GM23338 (cell line): ENCODE results near the gene GLP1R. TPM values are rescaled to one million over a fixed set of nuclear protein-coding genes. Genes with fewer than 3 reads are reported as not detected.

Experiments used
- ATAC-seq: fragments of 200-7000 bp; cut with Tn5 transposase; 3 replicates; pipeline ENCODE4 v1.9.1; 2020
- DNase-seq: peaks from one replicate; pipeline ENCODE4 v3.0.0-alpha.2; 2015; ENCODE audit warnings: low spot score
- H2AFZ ChIP-seq: fragments of 200-600 bp; sonication (generic); 2 replicates; pipeline ENCODE4 v1.8.0; 2016; ENCODE audit warnings: antibody characterized with exemption, mild to moderate bottlenecking, moderate library complexity
- H3F3A ChIP-seq: fragments of 200-600 bp; sonication (generic); replicated peaks from 2 replicates; pipeline ENCODE4 v1.8.0; 2017; ENCODE audit warnings: antibody characterized with exemption, mixed run types, low read depth
- H3K27ac ChIP-seq: fragments of 200-600 bp; sonication (generic); 2 replicates; pipeline ENCODE4 v1.6.1; 2016; ENCODE audit warnings: low read depth
- H3K27me3 ChIP-seq: fragments of 200-600 bp; sonication (generic); 2 replicates; pipeline ENCODE4 v1.8.0; 2016; ENCODE audit warnings: mild to moderate bottlenecking, mixed run types, moderate library complexity; ENCODE audit not compliant: insufficient read depth
- H3K36me3 ChIP-seq: fragments of 200-600 bp; sonication (generic); 2 replicates; pipeline ENCODE4 v1.8.0; 2016; ENCODE audit warnings: mild to moderate bottlenecking; ENCODE audit not compliant: insufficient read depth
- H3K4me1 ChIP-seq: fragments of 200-600 bp; sonication (generic); 2 replicates; pipeline ENCODE4 v1.8.0; 2016; ENCODE audit warnings: mild to moderate bottlenecking, moderate library complexity; ENCODE audit not compliant: insufficient read depth
- H3K4me2 ChIP-seq: fragments of 200-600 bp; sonication (generic); 2 replicates; pipeline ENCODE4 v1.7.1; 2017; ENCODE audit warnings: mixed run types
- H3K4me3 ChIP-seq: fragments of 200-600 bp; sonication (generic); 2 replicates; pipeline ENCODE4 v1.6.1; 2016; ENCODE audit warnings: mixed run types
- H3K79me2 ChIP-seq: fragments of 200-600 bp; sonication (generic); replicated peaks from 2 replicates; pipeline ENCODE4 v1.8.0; 2017; ENCODE audit warnings: mild to moderate bottlenecking; ENCODE audit not compliant: insufficient read depth
- H3K9me2 ChIP-seq: fragments of 200-600 bp; sonication (generic); 2 replicates; pipeline ENCODE4 v1.8.0; 2017; ENCODE audit not compliant: insufficient read depth
- H4K20me1 ChIP-seq: fragments of 200-600 bp; sonication (generic); replicated peaks from 2 replicates; pipeline ENCODE4 v1.8.0; 2017; ENCODE audit warnings: mild to moderate bottlenecking; ENCODE audit not compliant: insufficient read depth
- H3K27ac Mint-ChIP-seq: 2 replicates; pipeline ENCODE4 v1.8.0; 2020; ENCODE audit warnings: inconsistent platforms, mild to moderate bottlenecking, moderate library complexity, mixed read lengths
- H3K27me3 Mint-ChIP-seq: 3 replicates; pipeline ENCODE4 v1.8.0; 2022; ENCODE audit warnings: low read depth, mild to moderate bottlenecking, moderate library complexity, mixed read lengths, inconsistent platforms; ENCODE audit not compliant: insufficient read depth, poor library complexity
- H3K36me3 Mint-ChIP-seq: 3 replicates; pipeline ENCODE4 v1.8.0; 2021; ENCODE audit warnings: low read depth, mild to moderate bottlenecking, inconsistent platforms, moderate library complexity, mixed read lengths
- H3K4me1 Mint-ChIP-seq: 3 replicates; pipeline ENCODE4 v1.8.0; 2020; ENCODE audit warnings: mild to moderate bottlenecking, inconsistent platforms, mixed read lengths
- H3K4me3 Mint-ChIP-seq: 3 replicates; pipeline ENCODE4 v1.8.0; 2021; ENCODE audit warnings: moderate library complexity, mild to moderate bottlenecking, inconsistent platforms, mixed read lengths
- H3K9me3 Mint-ChIP-seq: 3 replicates; pipeline ENCODE4 v1.8.0; 2020; ENCODE audit warnings: moderate library complexity, mild to moderate bottlenecking, inconsistent platforms, mixed read lengths
- CREB1 ChIP-seq: fragments of 250-450 bp; sonication (Bioruptor Pico); IDR thresholded peaks from 2 replicates; pipeline ENCODE4 v1.5.0; 2020; ENCODE audit warnings: low read depth, mild to moderate bottlenecking, moderate library complexity
- CTCF ChIP-seq, 2 experiments: fragments of 200-600 bp in 1 of 2; sonication (generic) in 1 of 2; conservative IDR thresholded peaks; 2 replicates each; pipeline versions ENCODE4 v1.5.1 to v1.6.1; 2016 to 2017; ENCODE audit warnings: antibody characterized with exemption in 2 of 2, low read depth in 2 of 2, mild to moderate bottlenecking in 2 of 2, moderate library complexity in 1 of 2
- EZH2 ChIP-seq: fragments of 200-600 bp; sonication (generic); IDR thresholded peaks from one replicate; pipeline ENCODE4 v1.8.0; 2017; ENCODE audit warnings: antibody characterized with exemption, mild to moderate bottlenecking, low read depth; ENCODE audit not compliant: unreplicated experiment
- EZH2phosphoT487 ChIP-seq: fragments of 200-600 bp; sonication (generic); IDR thresholded peaks from one replicate; pipeline ENCODE4 v1.8.1; 2018; ENCODE audit warnings: antibody characterized with exemption; ENCODE audit not compliant: unreplicated experiment
- JUNB ChIP-seq: IDR thresholded peaks from one replicate; pipeline ENCODE4 v1.6.1; 2016; ENCODE audit warnings: antibody characterized with exemption; ENCODE audit not compliant: unreplicated experiment
- NANOG ChIP-seq: IDR thresholded peaks from 2 replicates; pipeline ENCODE4 v1.6.1; 2016; ENCODE audit warnings: antibody characterized with exemption, borderline replicate concordance
- POLR2AphosphoS5 ChIP-seq: IDR thresholded peaks from 2 replicates; pipeline ENCODE4 v1.6.1; 2016; ENCODE audit warnings: antibody characterized with exemption, low read depth
- STAT1 ChIP-seq: IDR thresholded peaks from one replicate; pipeline ENCODE4 v1.6.1; 2016; ENCODE audit warnings: antibody characterized with exemption; ENCODE audit not compliant: unreplicated experiment
- ZNF114 ChIP-seq: fragments of 250-450 bp; sonication (Bioruptor Pico); IDR thresholded peaks from 2 replicates; pipeline ENCODE4 v1.5.0; 2020; ENCODE audit warnings: mild to moderate bottlenecking, moderate library complexity
- ZNF331 ChIP-seq: fragments of 250-450 bp; sonication (Bioruptor Pico); IDR thresholded peaks from 2 replicates; pipeline ENCODE4 v1.5.0; 2020; ENCODE audit warnings: low read depth, mild to moderate bottlenecking, moderate library complexity
- polyA plus RNA-seq: library from polyadenylated mRNA; unstranded; fragments of >200 nt; fragmentation: Nextera tagmentation; extraction: Ambion mirVana; gene quantifications from 2 replicates; pipeline ENCODE4 v1.2.1, GENCODE V29; 2016
- total RNA-seq: library from RNA; depleted of rRNA; stranded (reverse); fragments of >200 nt; shearing (Covaris generic); gene quantifications from 2 replicates; pipeline ENCODE4 v1.2.3, GENCODE V29; 2014
- TF ChIP-seq, protein P1 (sequence below): IDR thresholded peaks from one replicate; pipeline ENCODE4 v1.6.1; 2018; ENCODE audit warnings: antibody characterized with exemption; ENCODE audit not compliant: unreplicated experiment
- TF ChIP-seq, protein P2 (sequence below): IDR thresholded peaks from 2 replicates; pipeline ENCODE4 v1.6.1; 2016; ENCODE audit warnings: antibody characterized with exemption
- TF ChIP-seq, protein P3 (sequence below): fragments of 250-450 bp; sonication (Bioruptor Pico); IDR thresholded peaks from 2 replicates; pipeline ENCODE4 v1.5.0; 2020; ENCODE audit warnings: mild to moderate bottlenecking, moderate library complexity

The GLP1R gene
- total and polyA plus RNA-seq, 2 experiments from 2014 or later = 0.42 to 3.7 TPM

GRCh38 chr6:39076623-39077535 lies 28.3 kb downstream of the GLP1R start:
- Histone ChIP-seq H3K79me2 (no peaks in the 10 kb centered on the region), H3K4me1 (peaks cover 7% of the 10 kb centered on the region), H4K20me1 (no peaks in the 10 kb centered on the region), H3K4me3 (no peak overlapping the region), H3F3A (no peaks in the 10 kb centered on the region), H3K27me3 (no peaks in the 10 kb centered on the region), H3K36me3 (no peaks in the 10 kb centered on the region), H3K4me2 (no peak overlapping the region), H2AFZ (no peak overlapping the region), H3K9me2 (no peaks in the 10 kb centered on the region), H3K27ac (no peak overlapping the region)
- no peak for TF ChIP-seq STAT1
- TF ChIP-seq EZH2phosphoT487 = no peak
- TF ChIP-seq EZH2 = no peak
- TF ChIP-seq, protein P1, sequence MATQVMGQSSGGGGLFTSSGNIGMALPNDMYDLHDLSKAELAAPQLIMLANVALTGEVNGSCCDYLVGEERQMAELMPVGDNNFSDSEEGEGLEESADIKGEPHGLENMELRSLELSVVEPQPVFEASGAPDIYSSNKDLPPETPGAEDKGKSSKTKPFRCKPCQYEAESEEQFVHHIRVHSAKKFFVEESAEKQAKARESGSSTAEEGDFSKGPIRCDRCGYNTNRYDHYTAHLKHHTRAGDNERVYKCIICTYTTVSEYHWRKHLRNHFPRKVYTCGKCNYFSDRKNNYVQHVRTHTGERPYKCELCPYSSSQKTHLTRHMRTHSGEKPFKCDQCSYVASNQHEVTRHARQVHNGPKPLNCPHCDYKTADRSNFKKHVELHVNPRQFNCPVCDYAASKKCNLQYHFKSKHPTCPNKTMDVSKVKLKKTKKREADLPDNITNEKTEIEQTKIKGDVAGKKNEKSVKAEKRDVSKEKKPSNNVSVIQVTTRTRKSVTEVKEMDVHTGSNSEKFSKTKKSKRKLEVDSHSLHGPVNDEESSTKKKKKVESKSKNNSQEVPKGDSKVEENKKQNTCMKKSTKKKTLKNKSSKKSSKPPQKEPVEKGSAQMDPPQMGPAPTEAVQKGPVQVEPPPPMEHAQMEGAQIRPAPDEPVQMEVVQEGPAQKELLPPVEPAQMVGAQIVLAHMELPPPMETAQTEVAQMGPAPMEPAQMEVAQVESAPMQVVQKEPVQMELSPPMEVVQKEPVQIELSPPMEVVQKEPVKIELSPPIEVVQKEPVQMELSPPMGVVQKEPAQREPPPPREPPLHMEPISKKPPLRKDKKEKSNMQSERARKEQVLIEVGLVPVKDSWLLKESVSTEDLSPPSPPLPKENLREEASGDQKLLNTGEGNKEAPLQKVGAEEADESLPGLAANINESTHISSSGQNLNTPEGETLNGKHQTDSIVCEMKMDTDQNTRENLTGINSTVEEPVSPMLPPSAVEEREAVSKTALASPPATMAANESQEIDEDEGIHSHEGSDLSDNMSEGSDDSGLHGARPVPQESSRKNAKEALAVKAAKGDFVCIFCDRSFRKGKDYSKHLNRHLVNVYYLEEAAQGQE = no peak
- no peak for TF ChIP-seq JUNB
- no peak for TF ChIP-seq ZNF114
- no peak for TF ChIP-seq ZNF331 (CRISPR knock-in tag)
- TF ChIP-seq NANOG = no peak
- TF ChIP-seq CREB1 = no peak
- no peak for TF ChIP-seq CTCF (conservative IDR thresholded peaks at IDR 0.05; ENCODE audit: low read depth in 2 of 2)
- TF ChIP-seq, protein P2, sequence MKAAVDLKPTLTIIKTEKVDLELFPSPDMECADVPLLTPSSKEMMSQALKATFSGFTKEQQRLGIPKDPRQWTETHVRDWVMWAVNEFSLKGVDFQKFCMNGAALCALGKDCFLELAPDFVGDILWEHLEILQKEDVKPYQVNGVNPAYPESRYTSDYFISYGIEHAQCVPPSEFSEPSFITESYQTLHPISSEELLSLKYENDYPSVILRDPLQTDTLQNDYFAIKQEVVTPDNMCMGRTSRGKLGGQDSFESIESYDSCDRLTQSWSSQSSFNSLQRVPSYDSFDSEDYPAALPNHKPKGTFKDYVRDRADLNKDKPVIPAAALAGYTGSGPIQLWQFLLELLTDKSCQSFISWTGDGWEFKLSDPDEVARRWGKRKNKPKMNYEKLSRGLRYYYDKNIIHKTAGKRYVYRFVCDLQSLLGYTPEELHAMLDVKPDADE = no peak
- TF ChIP-seq, protein P3, sequence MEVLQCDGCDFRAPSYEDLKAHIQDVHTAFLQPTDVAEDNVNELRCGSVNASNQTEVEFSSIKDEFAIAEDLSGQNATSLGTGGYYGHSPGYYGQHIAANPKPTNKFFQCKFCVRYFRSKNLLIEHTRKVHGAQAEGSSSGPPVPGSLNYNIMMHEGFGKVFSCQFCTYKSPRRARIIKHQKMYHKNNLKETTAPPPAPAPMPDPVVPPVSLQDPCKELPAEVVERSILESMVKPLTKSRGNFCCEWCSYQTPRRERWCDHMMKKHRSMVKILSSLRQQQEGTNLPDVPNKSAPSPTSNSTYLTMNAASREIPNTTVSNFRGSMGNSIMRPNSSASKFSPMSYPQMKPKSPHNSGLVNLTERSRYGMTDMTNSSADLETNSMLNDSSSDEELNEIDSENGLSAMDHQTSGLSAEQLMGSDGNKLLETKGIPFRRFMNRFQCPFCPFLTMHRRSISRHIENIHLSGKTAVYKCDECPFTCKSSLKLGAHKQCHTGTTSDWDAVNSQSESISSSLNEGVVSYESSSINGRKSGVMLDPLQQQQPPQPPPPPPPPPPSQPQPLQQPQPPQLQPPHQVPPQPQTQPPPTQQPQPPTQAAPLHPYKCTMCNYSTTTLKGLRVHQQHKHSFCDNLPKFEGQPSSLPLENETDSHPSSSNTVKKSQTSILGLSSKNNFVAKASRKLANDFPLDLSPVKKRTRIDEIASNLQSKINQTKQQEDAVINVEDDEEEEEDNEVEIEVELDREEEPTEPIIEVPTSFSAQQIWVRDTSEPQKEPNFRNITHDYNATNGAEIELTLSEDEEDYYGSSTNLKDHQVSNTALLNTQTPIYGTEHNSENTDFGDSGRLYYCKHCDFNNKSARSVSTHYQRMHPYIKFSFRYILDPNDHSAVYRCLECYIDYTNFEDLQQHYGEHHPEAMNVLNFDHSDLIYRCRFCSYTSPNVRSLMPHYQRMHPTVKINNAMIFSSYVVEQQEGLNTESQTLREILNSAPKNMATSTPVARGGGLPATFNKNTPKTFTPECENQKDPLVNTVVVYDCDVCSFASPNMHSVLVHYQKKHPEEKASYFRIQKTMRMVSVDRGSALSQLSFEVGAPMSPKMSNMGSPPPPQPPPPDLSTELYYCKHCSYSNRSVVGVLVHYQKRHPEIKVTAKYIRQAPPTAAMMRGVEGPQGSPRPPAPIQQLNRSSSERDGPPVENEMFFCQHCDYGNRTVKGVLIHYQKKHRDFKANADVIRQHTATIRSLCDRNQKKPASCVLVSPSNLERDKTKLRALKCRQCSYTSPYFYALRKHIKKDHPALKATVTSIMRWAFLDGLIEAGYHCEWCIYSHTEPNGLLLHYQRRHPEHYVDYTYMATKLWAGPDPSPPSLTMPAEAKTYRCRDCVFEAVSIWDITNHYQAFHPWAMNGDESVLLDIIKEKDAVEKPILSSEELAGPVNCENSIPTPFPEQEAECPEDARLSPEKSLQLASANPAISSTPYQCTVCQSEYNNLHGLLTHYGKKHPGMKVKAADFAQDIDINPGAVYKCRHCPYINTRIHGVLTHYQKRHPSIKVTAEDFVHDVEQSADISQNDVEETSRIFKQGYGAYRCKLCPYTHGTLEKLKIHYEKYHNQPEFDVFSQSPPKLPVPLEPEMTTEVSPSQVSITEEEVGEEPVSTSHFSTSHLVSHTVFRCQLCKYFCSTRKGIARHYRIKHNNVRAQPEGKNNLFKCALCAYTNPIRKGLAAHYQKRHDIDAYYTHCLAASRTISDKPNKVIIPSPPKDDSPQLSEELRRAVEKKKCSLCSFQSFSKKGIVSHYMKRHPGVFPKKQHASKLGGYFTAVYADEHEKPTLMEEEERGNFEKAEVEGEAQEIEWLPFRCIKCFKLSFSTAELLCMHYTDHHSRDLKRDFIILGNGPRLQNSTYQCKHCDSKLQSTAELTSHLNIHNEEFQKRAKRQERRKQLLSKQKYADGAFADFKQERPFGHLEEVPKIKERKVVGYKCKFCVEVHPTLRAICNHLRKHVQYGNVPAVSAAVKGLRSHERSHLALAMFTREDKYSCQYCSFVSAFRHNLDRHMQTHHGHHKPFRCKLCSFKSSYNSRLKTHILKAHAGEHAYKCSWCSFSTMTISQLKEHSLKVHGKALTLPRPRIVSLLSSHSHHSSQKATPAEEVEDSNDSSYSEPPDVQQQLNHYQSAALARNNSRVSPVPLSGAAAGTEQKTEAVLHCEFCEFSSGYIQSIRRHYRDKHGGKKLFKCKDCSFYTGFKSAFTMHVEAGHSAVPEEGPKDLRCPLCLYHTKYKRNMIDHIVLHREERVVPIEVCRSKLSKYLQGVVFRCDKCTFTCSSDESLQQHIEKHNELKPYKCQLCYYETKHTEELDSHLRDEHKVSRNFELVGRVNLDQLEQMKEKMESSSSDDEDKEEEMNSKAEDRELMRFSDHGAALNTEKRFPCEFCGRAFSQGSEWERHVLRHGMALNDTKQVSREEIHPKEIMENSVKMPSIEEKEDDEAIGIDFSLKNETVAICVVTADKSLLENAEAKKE (CRISPR knock-in tag) = no peak
- no peak for TF ChIP-seq POLR2AphosphoS5
- Mint-ChIP-seq H3K36me3 (no peaks in the 10 kb centered on the region), H3K4me3 (no peak overlapping the region), H3K27ac (no peak overlapping the region), H3K4me1 (peaks cover 10% of the 10 kb centered on the region), H3K27me3 (peaks cover 17% of the 10 kb centered on the region), H3K9me3 (no peaks in the 10 kb centered on the region)
- ATAC-seq (no peak), DNase-seq (no peak)
